ENCODE results near the gene DMBX1.

The DMBX1 gene

GRCh38 chr1:46484783-46485490, 4.7 kb upstream of the DMBX1 start:
- DNase-seq: no peak

GRCh38 chr1:46485564-46486431, 3.8 kb upstream of the DMBX1 start:
- peak; percentile 13 for DNase-seq

- DNase-seq: no peak
Observed at GRCh38 chr1:46486432-46487015, 3.1 kb upstream of the DMBX1 start.

GRCh38 chr1:46487818-46488218, 1.8 kb upstream of the DMBX1 start:
- peak; percentile 16 for DNase-seq

- DNase-seq: no peak
Observed at GRCh38 chr1:46488343-46489168, 1.1 kb upstream of the DMBX1 start.

GRCh38 chr1:46489169-46489637, 433 bp upstream of the DMBX1 start:
- peak; percentile 27 for DNase-seq

GRCh38 chr1:46490406-46490655, 695 bp downstream of the DMBX1 start:
- DNase-seq: no peak

GRCh38 chr1:46490656-46491442, 1.2 kb downstream of the DMBX1 start:
- DNase-seq: no peak

GRCh38 chr1:46491443-46492268, 2.0 kb downstream of the DMBX1 start:
- no peak for DNase-seq

GRCh38 chr1:46492269-46492853, 2.7 kb downstream of the DMBX1 start:
- DNase-seq: no peak

- no peak for DNase-seq
Observed at GRCh38 chr1:46492871-46493270, 3.2 kb downstream of the DMBX1 start.

GRCh38 chr1:46493316-46494032, 3.8 kb downstream of the DMBX1 start:
- no peak for DNase-seq

GRCh38 chr1:46494910-46495309, 5.3 kb downstream of the DMBX1 start:
- DNase-seq: no peak

GRCh38 chr1:46495778-46496177, 6.1 kb downstream of the DMBX1 start:
- DNase-seq: no peak

- no peak for DNase-seq
Observed at GRCh38 chr1:46496505-46496904, 6.9 kb downstream of the DMBX1 start.

GRCh38 chr1:46497020-46497419, 7.4 kb downstream of the DMBX1 start:
- DNase-seq: no peak

- DNase-seq: no peak
Observed at GRCh38 chr1:46497665-46498064, 8.0 kb downstream of the DMBX1 start.

- no peak for DNase-seq
Observed at GRCh38 chr1:46501528-46501927, 11.9 kb downstream of the DMBX1 start.

- no peak for DNase-seq
Observed at GRCh38 chr1:46503421-46503820, 13.8 kb downstream of the DMBX1 start.
